Measurements from ENCODE around the gene ATXN2L. TPM values are rescaled to one million over a fixed set of nuclear protein-coding genes. Genes with fewer than 3 reads are reported as not detected.

ATXN2L gene
- total RNA-seq, 1 experiment from 2014 or later = 264 TPM

DNA sequence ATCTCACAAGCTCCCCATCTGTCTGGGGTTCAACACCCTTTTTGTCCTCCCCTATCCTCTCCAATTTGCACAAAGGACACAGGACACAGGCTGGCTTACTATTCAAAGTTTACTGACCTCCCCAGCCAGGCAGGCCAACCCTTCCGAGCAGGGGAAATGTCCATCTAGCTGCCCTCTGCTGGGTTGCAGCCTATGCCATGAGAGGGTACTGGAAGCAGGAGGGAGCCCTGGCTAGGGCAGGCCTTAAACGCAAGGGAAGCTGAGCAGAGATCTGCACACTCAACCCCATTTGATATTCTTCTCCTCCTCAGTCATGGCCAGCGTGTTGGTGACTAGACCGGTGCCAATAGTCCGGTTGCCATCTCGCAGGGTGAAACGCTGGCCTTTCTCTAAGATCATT is 19.9 kb downstream of the ATXN2L start:
- peaks cover 38% of the 10 kb centered on the region for H3K79me2 ChIP-seq (ENCODE audit: insufficient read depth, low read length)
- peaks cover 8 to 19% of the 10 kb centered on the region in 2 experiments; a peak in 3 of 4 replicates for H3K4me1 ChIP-seq (ENCODE audit: control insufficient read depth in 1 of 2, insufficient read depth in 2 of 2, low read length in 2 of 2)
- no peaks in the 10 kb centered on the region for H3K9me3 ChIP-seq (ENCODE audit: control insufficient read depth in 1 of 2, insufficient read depth in 1 of 2, low read depth in 1 of 2, low read length in 2 of 2)
- intact Hi-C loops (cut with micrococcal nuclease) = no loop called here
- TF ChIP-seq JUND (IDR thresholded peaks at IDR 0.05) (no peak), POLR2AphosphoS5 (IDR thresholded peaks at IDR 0.05; ENCODE audit: low read depth, low read length) (no peak), SIN3A (IDR thresholded peaks at IDR 0.05; ENCODE audit: low read depth) (no peak), CEBPB (IDR thresholded peaks at IDR 0.05; ENCODE audit: low read depth) (no peak), TCF7L2 (IDR thresholded peaks at IDR 0.05; ENCODE audit: borderline replicate concordance, extremely low read depth, insufficient read depth, insufficient read length) (no peak), EGR1 (IDR thresholded peaks at IDR 0.05; ENCODE audit: low read depth) (no peak), POLR2A (IDR thresholded peaks at IDR 0.05; ENCODE audit: borderline replicate concordance, extremely low read depth, insufficient read depth, insufficient read length) (no peak), SP1 (IDR thresholded peaks at IDR 0.05; ENCODE audit: low read depth) (no peak), YY1 (IDR thresholded peaks at IDR 0.05; ENCODE audit: extremely low read depth, insufficient replicate concordance, low read depth, low read length) (no peak), ZFX (IDR thresholded peaks at IDR 0.05) (no peak), ELF1 (IDR thresholded peaks at IDR 0.05; ENCODE audit: borderline replicate concordance, low read depth) (no peak), ZNF274 (IDR thresholded peaks at IDR 0.05; ENCODE audit: low read depth, low read length) (no peak), CBX3 (IDR thresholded peaks at IDR 0.05; ENCODE audit: low read depth) (no peak), EZH2 (IDR thresholded peaks at IDR 0.05) (no peak), SRF (IDR thresholded peaks at IDR 0.05; ENCODE audit: low read depth) (no peak)
- TF ChIP-seq, protein P1, sequence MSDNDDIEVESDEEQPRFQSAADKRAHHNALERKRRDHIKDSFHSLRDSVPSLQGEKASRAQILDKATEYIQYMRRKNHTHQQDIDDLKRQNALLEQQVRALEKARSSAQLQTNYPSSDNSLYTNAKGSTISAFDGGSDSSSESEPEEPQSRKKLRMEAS (IDR thresholded peaks at IDR 0.05) = no peak
- TF ChIP-seq, protein P2, sequence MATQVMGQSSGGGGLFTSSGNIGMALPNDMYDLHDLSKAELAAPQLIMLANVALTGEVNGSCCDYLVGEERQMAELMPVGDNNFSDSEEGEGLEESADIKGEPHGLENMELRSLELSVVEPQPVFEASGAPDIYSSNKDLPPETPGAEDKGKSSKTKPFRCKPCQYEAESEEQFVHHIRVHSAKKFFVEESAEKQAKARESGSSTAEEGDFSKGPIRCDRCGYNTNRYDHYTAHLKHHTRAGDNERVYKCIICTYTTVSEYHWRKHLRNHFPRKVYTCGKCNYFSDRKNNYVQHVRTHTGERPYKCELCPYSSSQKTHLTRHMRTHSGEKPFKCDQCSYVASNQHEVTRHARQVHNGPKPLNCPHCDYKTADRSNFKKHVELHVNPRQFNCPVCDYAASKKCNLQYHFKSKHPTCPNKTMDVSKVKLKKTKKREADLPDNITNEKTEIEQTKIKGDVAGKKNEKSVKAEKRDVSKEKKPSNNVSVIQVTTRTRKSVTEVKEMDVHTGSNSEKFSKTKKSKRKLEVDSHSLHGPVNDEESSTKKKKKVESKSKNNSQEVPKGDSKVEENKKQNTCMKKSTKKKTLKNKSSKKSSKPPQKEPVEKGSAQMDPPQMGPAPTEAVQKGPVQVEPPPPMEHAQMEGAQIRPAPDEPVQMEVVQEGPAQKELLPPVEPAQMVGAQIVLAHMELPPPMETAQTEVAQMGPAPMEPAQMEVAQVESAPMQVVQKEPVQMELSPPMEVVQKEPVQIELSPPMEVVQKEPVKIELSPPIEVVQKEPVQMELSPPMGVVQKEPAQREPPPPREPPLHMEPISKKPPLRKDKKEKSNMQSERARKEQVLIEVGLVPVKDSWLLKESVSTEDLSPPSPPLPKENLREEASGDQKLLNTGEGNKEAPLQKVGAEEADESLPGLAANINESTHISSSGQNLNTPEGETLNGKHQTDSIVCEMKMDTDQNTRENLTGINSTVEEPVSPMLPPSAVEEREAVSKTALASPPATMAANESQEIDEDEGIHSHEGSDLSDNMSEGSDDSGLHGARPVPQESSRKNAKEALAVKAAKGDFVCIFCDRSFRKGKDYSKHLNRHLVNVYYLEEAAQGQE (IDR thresholded peaks at IDR 0.05; ENCODE audit: low read depth) = no peak
- TF ChIP-seq, protein P3, sequence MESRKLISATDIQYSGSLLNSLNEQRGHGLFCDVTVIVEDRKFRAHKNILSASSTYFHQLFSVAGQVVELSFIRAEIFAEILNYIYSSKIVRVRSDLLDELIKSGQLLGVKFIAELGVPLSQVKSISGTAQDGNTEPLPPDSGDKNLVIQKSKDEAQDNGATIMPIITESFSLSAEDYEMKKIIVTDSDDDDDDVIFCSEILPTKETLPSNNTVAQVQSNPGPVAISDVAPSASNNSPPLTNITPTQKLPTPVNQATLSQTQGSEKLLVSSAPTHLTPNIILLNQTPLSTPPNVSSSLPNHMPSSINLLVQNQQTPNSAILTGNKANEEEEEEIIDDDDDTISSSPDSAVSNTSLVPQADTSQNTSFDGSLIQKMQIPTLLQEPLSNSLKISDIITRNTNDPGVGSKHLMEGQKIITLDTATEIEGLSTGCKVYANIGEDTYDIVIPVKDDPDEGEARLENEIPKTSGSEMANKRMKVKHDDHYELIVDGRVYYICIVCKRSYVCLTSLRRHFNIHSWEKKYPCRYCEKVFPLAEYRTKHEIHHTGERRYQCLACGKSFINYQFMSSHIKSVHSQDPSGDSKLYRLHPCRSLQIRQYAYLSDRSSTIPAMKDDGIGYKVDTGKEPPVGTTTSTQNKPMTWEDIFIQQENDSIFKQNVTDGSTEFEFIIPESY (IDR thresholded peaks at IDR 0.05; ENCODE audit: extremely low read depth, insufficient replicate concordance, low read length) = no peak
- TF ChIP-seq, protein P4, sequence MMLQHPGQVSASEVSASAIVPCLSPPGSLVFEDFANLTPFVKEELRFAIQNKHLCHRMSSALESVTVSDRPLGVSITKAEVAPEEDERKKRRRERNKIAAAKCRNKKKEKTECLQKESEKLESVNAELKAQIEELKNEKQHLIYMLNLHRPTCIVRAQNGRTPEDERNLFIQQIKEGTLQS (IDR thresholded peaks at IDR 0.05) = no peak
- TF ChIP-seq, protein P5, sequence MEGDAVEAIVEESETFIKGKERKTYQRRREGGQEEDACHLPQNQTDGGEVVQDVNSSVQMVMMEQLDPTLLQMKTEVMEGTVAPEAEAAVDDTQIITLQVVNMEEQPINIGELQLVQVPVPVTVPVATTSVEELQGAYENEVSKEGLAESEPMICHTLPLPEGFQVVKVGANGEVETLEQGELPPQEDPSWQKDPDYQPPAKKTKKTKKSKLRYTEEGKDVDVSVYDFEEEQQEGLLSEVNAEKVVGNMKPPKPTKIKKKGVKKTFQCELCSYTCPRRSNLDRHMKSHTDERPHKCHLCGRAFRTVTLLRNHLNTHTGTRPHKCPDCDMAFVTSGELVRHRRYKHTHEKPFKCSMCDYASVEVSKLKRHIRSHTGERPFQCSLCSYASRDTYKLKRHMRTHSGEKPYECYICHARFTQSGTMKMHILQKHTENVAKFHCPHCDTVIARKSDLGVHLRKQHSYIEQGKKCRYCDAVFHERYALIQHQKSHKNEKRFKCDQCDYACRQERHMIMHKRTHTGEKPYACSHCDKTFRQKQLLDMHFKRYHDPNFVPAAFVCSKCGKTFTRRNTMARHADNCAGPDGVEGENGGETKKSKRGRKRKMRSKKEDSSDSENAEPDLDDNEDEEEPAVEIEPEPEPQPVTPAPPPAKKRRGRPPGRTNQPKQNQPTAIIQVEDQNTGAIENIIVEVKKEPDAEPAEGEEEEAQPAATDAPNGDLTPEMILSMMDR (IDR thresholded peaks at IDR 0.05 in 2 of 3, conservative IDR thresholded peaks at IDR 0.05 in 1 of 3; ENCODE audit: borderline replicate concordance in 1 of 3, insufficient read depth in 1 of 3, low read depth in 2 of 3, low read length in 2 of 3) = no peak
- peaks cover 25 to 33% of the 10 kb centered on the region in 2 experiments; a peak in 3 of 4 replicates for H3K36me3 ChIP-seq (ENCODE audit: control insufficient read depth in 1 of 2, insufficient read depth in 2 of 2, low read length in 2 of 2)
- H3K9ac ChIP-seq (ENCODE audit: low read length) = no peak overlapping the region
- H2AFZ ChIP-seq (ENCODE audit: low read depth, low read length, poor library complexity, severe bottlenecking) = no peak overlapping the region
- H4K20me1 ChIP-seq (ENCODE audit: insufficient read depth) = peaks cover 6% of the 10 kb centered on the region; the same call in 1 of the 2 replicates
- no peaks in the 10 kb centered on the region for H3K27me3 ChIP-seq (ENCODE audit: insufficient read depth, low read length)
- ATAC-seq = no peak
- no peak overlapping the region for H3K27ac ChIP-seq (ENCODE audit: low read depth, low read length)
- no peak overlapping the region for H3K4me2 ChIP-seq (ENCODE audit: low read length)
- RAD21 ChIA-PET (ENCODE audit: low non-redundant PET in 1 of 2, low total read pairs in 2 of 2, uncharacterized antibody in 2 of 2, unreplicated experiment in 2 of 2) = no interaction called here
- CTCF ChIA-PET = no interaction called here
- no peak overlapping the region for H3K4me3 ChIP-seq (replicated peaks in 1 of 2; ENCODE audit: low read depth in 1 of 2, low read length in 2 of 2)
- no TSS peak for BruUV-seq (replicated peaks)
- H3K9me2 ChIP-seq (ENCODE audit: insufficient read depth) = no peaks in the 10 kb centered on the region
- POLR2A ChIA-PET = no interaction called here
- no peak for DNase-seq (ENCODE audit: low read depth, low spot score)
